ENCODE measurements around the gene TLCD3B. TPM values are rescaled to one million over a fixed set of nuclear protein-coding genes. Genes with fewer than 3 reads are reported as not detected.

The TLCD3B gene
- total RNA-seq, 1 donor from 2014 or later, result 2.1 TPM

DNA sequence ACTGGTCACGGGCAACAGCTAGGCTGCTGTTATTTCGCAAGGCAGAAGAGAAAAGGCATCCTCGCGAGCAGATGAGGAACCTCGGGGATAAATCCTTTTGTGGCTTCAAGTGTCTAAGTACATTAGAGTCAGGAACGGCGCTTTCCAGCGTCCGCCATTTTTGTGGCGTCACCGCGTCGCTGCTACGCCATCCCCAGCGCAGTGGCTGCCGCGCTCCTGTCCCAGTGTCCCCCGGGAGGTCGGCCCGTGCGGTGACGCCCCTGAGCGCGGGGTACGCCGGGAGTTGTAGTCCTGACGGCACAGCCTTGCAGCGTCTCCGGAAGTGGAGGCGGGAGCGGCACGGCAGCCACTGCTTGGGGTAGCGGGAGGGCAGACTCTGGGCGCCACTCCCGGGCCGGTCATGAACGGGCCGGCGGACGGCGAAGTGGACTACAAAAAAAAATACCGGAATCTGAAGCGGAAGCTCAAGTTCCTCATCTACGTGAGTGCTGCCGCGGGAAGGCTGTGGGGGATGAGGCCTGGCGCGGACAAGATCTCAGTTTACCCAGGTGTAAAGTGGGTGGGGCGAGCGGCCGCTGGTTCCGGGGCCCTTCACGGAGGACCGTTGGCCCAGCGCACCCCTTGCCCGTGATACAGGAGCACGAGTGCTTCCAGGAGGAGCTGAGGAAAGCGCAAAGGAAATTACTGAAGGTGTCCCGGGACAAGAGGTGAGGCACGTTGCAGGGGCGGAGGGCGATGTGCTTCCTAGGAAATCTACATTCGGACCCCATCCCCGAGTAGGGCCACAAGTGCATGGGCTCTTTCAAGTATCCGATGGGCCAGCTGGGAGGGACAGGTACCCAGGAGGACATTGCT, 34.9 kb downstream of the TLCD3B start, which contains the start of gene INO80E:
Gene INO80E, plus strand, starts transcription at position 331 of the 855 bp plus-strand sequence. Its CDS starts 70 bp downstream, at position 401.
- H3K27ac Mint-ChIP-seq, result peak within 1 kb of the TSS; percentile 97
- H3K9me3 Mint-ChIP-seq, result no peaks in the 10 kb centered on the region
- peak within 1 kb of the TSS; percentile 97 for H3K4me3 Mint-ChIP-seq
- TF ChIP-seq CTCF (conservative IDR thresholded peaks at IDR 0.05), result no peak
- peak; percentile 98 for DNase-seq (ENCODE audit: extremely low spot score, unreplicated experiment)
- no peaks in the 10 kb centered on the region for H3K27me3 Mint-ChIP-seq
- peaks cover 3% of the 10 kb centered on the region for H3K36me3 Mint-ChIP-seq
- peaks cover 23% of the 10 kb centered on the region for H3K4me1 Mint-ChIP-seq (ENCODE audit: unreplicated experiment)

- Mint-ChIP-seq H3K27ac (peak within 1 kb of the TSS; percentile 97), H3K4me3 (peak within 1 kb of the TSS; percentile 97), H3K27me3 (no peaks in the 10 kb centered on the region), H3K36me3 (peaks cover 6% of the 10 kb centered on the region), H3K4me1 (ENCODE audit: unreplicated experiment) (peaks cover 25% of the 10 kb centered on the region), H3K9me3 (no peaks in the 10 kb centered on the region)
- DNase-seq (ENCODE audit: extremely low spot score, unreplicated experiment), result peak; percentile 88
- TF ChIP-seq CTCF (conservative IDR thresholded peaks at IDR 0.05), result no peak
These were observed 35.7 kb downstream of the TLCD3B start, which contains the start of gene HIRIP3 for GRCh38 chr16:29995324-29995910. TSS of gene HIRIP3 (minus strand) at chr16:29995617. CDS start at chr16:29995605, 12 bp downstream.

DNA sequence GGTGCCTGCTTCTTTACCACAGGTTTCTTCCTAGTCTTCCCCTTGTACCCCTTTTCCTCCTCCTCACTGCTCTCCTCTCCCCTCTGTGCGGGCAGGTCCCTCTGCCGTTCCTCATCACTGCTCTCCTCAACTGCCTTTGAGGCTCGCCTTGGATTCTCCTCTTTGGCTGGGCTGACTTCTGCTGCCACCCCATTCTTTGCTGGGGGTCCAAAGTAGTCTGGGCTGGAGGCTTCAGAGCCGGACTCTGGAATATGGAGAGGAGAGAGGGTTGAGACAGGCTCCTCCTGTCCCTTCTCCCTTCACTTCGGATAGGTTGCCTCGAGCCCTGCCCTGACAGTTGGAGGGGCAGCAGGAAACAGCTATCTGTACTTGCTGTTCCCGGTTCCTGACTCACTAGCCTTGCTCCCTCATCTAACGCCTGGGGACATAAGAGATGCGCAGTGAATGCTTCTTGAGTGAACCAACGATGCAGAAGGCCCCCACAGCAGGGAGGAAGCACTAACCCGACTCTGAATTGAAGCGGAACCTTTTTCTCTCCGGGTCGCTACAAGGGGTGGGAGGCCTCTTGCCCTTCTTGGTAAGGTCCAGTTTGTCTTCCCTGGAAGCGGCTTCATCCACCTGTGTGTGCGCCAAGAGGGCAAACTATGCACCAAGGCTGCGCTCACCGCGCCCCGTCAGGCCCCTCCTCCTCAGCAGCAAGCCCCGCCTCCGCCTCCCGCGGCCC, 36.3 kb downstream of the TLCD3B start:
- TF ChIP-seq CTCF (conservative IDR thresholded peaks at IDR 0.05), result no peak
- Mint-ChIP-seq H3K27me3 (no peaks in the 10 kb centered on the region), H3K36me3 (peaks cover 8% of the 10 kb centered on the region)

DNA sequence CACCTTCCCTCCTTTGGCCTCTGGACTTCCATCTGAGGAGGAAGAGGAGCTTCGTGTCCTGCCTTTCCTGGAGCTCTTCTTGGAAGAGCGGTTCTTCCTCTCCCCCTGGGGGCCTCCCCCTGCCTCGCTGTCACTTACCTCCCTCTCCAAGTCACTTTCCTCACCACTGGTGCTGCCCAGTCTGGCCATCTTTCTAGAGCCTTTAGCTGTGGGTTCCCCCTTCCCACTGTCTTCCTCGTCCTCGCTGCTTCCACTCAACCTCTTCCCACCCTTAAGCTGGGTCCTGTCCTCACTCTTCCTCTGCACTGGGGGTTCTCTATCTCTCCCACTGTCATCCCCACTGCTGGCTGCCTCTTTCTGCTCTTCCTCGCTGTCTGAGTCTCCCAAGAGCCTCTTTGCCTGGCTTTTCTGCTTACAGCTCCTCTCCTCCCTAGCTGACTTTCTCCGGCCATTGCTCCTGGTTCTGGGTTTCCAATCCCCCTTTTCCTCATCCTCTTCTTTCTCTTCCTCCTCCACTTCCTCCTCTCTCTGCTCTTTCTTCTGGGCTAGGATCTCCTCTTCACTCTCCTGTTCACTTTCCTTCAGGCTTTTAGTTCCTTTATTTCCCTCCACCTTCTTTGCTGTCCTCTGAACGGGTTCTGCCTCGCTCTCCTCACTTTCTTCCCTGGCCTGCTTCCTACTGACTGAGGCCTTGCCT, 37.0 kb downstream of the TLCD3B start:
- Mint-ChIP-seq H3K4me1 (ENCODE audit: unreplicated experiment) (peaks cover 27% of the 10 kb centered on the region), H3K36me3 (peaks cover 15% of the 10 kb centered on the region), H3K4me3 (peak overlapping the region; percentile 97), H3K9me3 (no peaks in the 10 kb centered on the region), H3K27ac (peak overlapping the region; percentile 97), H3K27me3 (no peaks in the 10 kb centered on the region)
- DNase-seq (ENCODE audit: extremely low spot score, unreplicated experiment), result no peak
- TF ChIP-seq CTCF (conservative IDR thresholded peaks at IDR 0.05), result no peak

More for the DNA sequence above, 36.3 kb downstream of the TLCD3B start:
- peak overlapping the region; percentile 97 for H3K27ac Mint-ChIP-seq
- no peak for DNase-seq (ENCODE audit: extremely low spot score, unreplicated experiment)
- no peaks in the 10 kb centered on the region for H3K9me3 Mint-ChIP-seq
- H3K4me3 Mint-ChIP-seq, result peak overlapping the region; percentile 97
- H3K4me1 Mint-ChIP-seq (ENCODE audit: unreplicated experiment), result peaks cover 27% of the 10 kb centered on the region
